GM23338 (cell line): ENCODE data around the gene SLC35A4.

ENCODE experiments used
- CREB1 ChIP-seq: fragments of 250-450 bp; sonication (Bioruptor Pico); IDR thresholded peaks from 2 replicates; pipeline ENCODE4 v1.5.0; 2020; ENCODE audit warnings: low read depth, mild to moderate bottlenecking, moderate library complexity
- CTCF ChIP-seq, 2 experiments: fragments of 200-600 bp in 1 of 2; sonication (generic) in 1 of 2; conservative IDR thresholded peaks; 2 replicates each; pipeline versions ENCODE4 v1.5.1 to v1.6.1; 2016 to 2017; ENCODE audit warnings: antibody characterized with exemption in 2 of 2, low read depth in 2 of 2, mild to moderate bottlenecking in 2 of 2, moderate library complexity in 1 of 2
- EZH2 ChIP-seq: fragments of 200-600 bp; sonication (generic); IDR thresholded peaks from one replicate; pipeline ENCODE4 v1.8.0; 2017; ENCODE audit warnings: antibody characterized with exemption, mild to moderate bottlenecking, low read depth; ENCODE audit not compliant: unreplicated experiment
- EZH2phosphoT487 ChIP-seq: fragments of 200-600 bp; sonication (generic); IDR thresholded peaks from one replicate; pipeline ENCODE4 v1.8.1; 2018; ENCODE audit warnings: antibody characterized with exemption; ENCODE audit not compliant: unreplicated experiment
- NANOG ChIP-seq: IDR thresholded peaks from 2 replicates; pipeline ENCODE4 v1.6.1; 2016; ENCODE audit warnings: antibody characterized with exemption, borderline replicate concordance
- POLR2AphosphoS5 ChIP-seq: IDR thresholded peaks from 2 replicates; pipeline ENCODE4 v1.6.1; 2016; ENCODE audit warnings: antibody characterized with exemption, low read depth
- STAT1 ChIP-seq: IDR thresholded peaks from one replicate; pipeline ENCODE4 v1.6.1; 2016; ENCODE audit warnings: antibody characterized with exemption; ENCODE audit not compliant: unreplicated experiment
- ZNF331 ChIP-seq: fragments of 250-450 bp; sonication (Bioruptor Pico); IDR thresholded peaks from 2 replicates; pipeline ENCODE4 v1.5.0; 2020; ENCODE audit warnings: low read depth, mild to moderate bottlenecking, moderate library complexity

GRCh38 chr5:140566665-140567064 lies 2.0 kb downstream of the SLC35A4 start:
- TF ChIP-seq CTCF (conservative IDR thresholded peaks at IDR 0.05; ENCODE audit: low read depth in 2 of 2) = no peak
- no peak for TF ChIP-seq POLR2AphosphoS5
- no peak for TF ChIP-seq EZH2
- TF ChIP-seq NANOG = no peak
- TF ChIP-seq CREB1 = no peak
- no peak for TF ChIP-seq EZH2phosphoT487
- no peak for TF ChIP-seq STAT1
- no peak for TF ChIP-seq ZNF331
